BLaER1 (cell line): ENCODE data around the gene AGPAT4.
A peak's percentile ranks its signal among the peaks of the same experiment; 100 is the strongest.

ENCODE experiments used
- H3K27ac ChIP-seq: shearing (Covaris generic); formaldehyde crosslinking; 2 replicates; pipeline ENCODE4 v1.8.1; 2022
- H3K27me3 ChIP-seq: shearing (Covaris generic); formaldehyde crosslinking; 2 replicates; pipeline ENCODE4 v1.8.1; 2022
- H3K36me3 ChIP-seq: shearing (Covaris generic); formaldehyde crosslinking; 2 replicates; pipeline ENCODE4 v1.8.1; 2022
- H3K4me1 ChIP-seq: shearing (Covaris generic); formaldehyde crosslinking; 2 replicates; pipeline ENCODE4 v1.8.1; 2022
- H3K4me2 ChIP-seq: shearing (Covaris generic); formaldehyde crosslinking; 2 replicates; pipeline ENCODE4 v1.8.1; 2022
- H3K4me3 ChIP-seq: shearing (Covaris generic); formaldehyde crosslinking; 2 replicates; pipeline ENCODE4 v1.8.1; 2022
- H3K9ac ChIP-seq: shearing (Covaris generic); formaldehyde crosslinking; 2 replicates; pipeline ENCODE4 v1.8.1; 2022
- H3K9me3 ChIP-seq: shearing (Covaris generic); formaldehyde crosslinking; 2 replicates; pipeline ENCODE4 v1.8.1; 2022
- H4K20me1 ChIP-seq: shearing (Covaris generic); formaldehyde crosslinking; 2 replicates; pipeline ENCODE4 v1.8.1; 2022
- Cebpa-rat ChIP-seq: shearing (Covaris generic); IDR thresholded peaks from 2 replicates; pipeline ENCODE4 v1.8.1; 2022

The AGPAT4 gene

GRCh38 chr6:161166176-161166575, 107.7 kb downstream of the AGPAT4 start:
- Histone ChIP-seq H3K27ac (no peak overlapping the region), H3K4me3 (no peak overlapping the region), H3K4me1 (peaks cover 59% of the 10 kb centered on the region), H3K36me3 (peaks cover 41% of the 10 kb centered on the region), H4K20me1 (peaks cover 11% of the 10 kb centered on the region; the same call in 1 of the 2 replicates), H3K27me3 (no peaks in the 10 kb centered on the region), H3K9ac (no peak overlapping the region), H3K9me3 (no peaks in the 10 kb centered on the region), H3K4me2 (no peak overlapping the region)
- TF ChIP-seq Cebpa-rat, result no peak

- TF ChIP-seq Cebpa-rat, result no peak
- peaks cover 52% of the 10 kb centered on the region for H3K36me3 ChIP-seq
- no peaks in the 10 kb centered on the region for H3K27me3 ChIP-seq
- H3K4me2 ChIP-seq, result no peak overlapping the region
- H3K27ac ChIP-seq, result no peak overlapping the region
- peaks cover 52% of the 10 kb centered on the region for H3K4me1 ChIP-seq
- no peak overlapping the region for H3K9ac ChIP-seq
- no peaks in the 10 kb centered on the region for H3K9me3 ChIP-seq
- H3K4me3 ChIP-seq, result no peak overlapping the region
- H4K20me1 ChIP-seq, result no peaks in the 10 kb centered on the region
These were observed 109.7 kb downstream of the AGPAT4 start for GRCh38 chr6:161164182-161164625.

GRCh38 chr6:161163466-161164181, 110.2 kb downstream of the AGPAT4 start:
- Histone ChIP-seq H3K9ac (no peak overlapping the region), H3K4me3 (no peak overlapping the region), H3K9me3 (no peaks in the 10 kb centered on the region), H4K20me1 (no peaks in the 10 kb centered on the region), H3K27ac (peak overlapping the region; percentile 15; the same call in 1 of the 2 replicates), H3K4me1 (peaks cover 46% of the 10 kb centered on the region), H3K27me3 (no peaks in the 10 kb centered on the region), H3K4me2 (peak overlapping the region; percentile 75), H3K36me3 (peaks cover 58% of the 10 kb centered on the region)
- TF ChIP-seq Cebpa-rat, result no peak

- Histone ChIP-seq H3K4me1 (peaks cover 41% of the 10 kb centered on the region), H3K36me3 (peaks cover 67% of the 10 kb centered on the region), H3K9me3 (peaks cover 2% of the 10 kb centered on the region), H4K20me1 (no peaks in the 10 kb centered on the region), H3K27me3 (no peaks in the 10 kb centered on the region), H3K9ac (no peak overlapping the region), H3K4me2 (peak overlapping the region; percentile 75), H3K27ac (peak overlapping the region; percentile 15; the same call in 1 of the 2 replicates), H3K4me3 (no peak overlapping the region)
- TF ChIP-seq Cebpa-rat, result no peak
These were observed 111.1 kb downstream of the AGPAT4 start for GRCh38 chr6:161162722-161163121.

GRCh38 chr6:161161889-161162624, 111.8 kb downstream of the AGPAT4 start:
- Histone ChIP-seq H3K27me3 (no peaks in the 10 kb centered on the region), H3K9ac (no peak overlapping the region), H3K27ac (peak overlapping the region; percentile 15; the same call in 1 of the 2 replicates), H4K20me1 (no peaks in the 10 kb centered on the region), H3K4me1 (peaks cover 41% of the 10 kb centered on the region), H3K4me2 (peak overlapping the region; percentile 75), H3K4me3 (no peak overlapping the region), H3K36me3 (peaks cover 74% of the 10 kb centered on the region), H3K9me3 (peaks cover 8% of the 10 kb centered on the region)
- TF ChIP-seq Cebpa-rat, result no peak

- H3K27ac ChIP-seq, result no peak overlapping the region
These were observed 112.7 kb downstream of the AGPAT4 start for GRCh38 chr6:161161121-161161520.

GRCh38 chr6:161154796-161155335, 119.0 kb downstream of the AGPAT4 start:
- no peak overlapping the region for H3K9ac ChIP-seq
- H3K4me2 ChIP-seq, result no peak overlapping the region
- H4K20me1 ChIP-seq, result no peaks in the 10 kb centered on the region
- peaks cover 74% of the 10 kb centered on the region for H3K36me3 ChIP-seq
- no peak overlapping the region for H3K4me3 ChIP-seq
- no peak overlapping the region for H3K27ac ChIP-seq
- no peaks in the 10 kb centered on the region for H3K4me1 ChIP-seq
- H3K27me3 ChIP-seq, result no peaks in the 10 kb centered on the region
- TF ChIP-seq Cebpa-rat, result no peak
- H3K9me3 ChIP-seq, result peaks cover 15% of the 10 kb centered on the region

More at GRCh38 chr6:161161121-161161520, 112.7 kb downstream of the AGPAT4 start:
- Histone ChIP-seq H3K9me3 (peaks cover 15% of the 10 kb centered on the region), H4K20me1 (no peaks in the 10 kb centered on the region), H3K4me2 (no peak overlapping the region), H3K9ac (no peak overlapping the region), H3K36me3 (peaks cover 73% of the 10 kb centered on the region), H3K4me1 (peaks cover 41% of the 10 kb centered on the region), H3K4me3 (no peak overlapping the region), H3K27me3 (no peaks in the 10 kb centered on the region)
- no peak for TF ChIP-seq Cebpa-rat

- Histone ChIP-seq H3K36me3 (peaks cover 68% of the 10 kb centered on the region), H3K9me3 (peaks cover 15% of the 10 kb centered on the region), H3K4me1 (no peaks in the 10 kb centered on the region), H3K4me3 (no peak overlapping the region), H4K20me1 (no peaks in the 10 kb centered on the region), H3K4me2 (no peak overlapping the region), H3K9ac (no peak overlapping the region), H3K27ac (no peak overlapping the region), H3K27me3 (no peaks in the 10 kb centered on the region)
- TF ChIP-seq Cebpa-rat, result no peak
These were observed 120.1 kb downstream of the AGPAT4 start for GRCh38 chr6:161153725-161154124.

GRCh38 chr6:161152907-161153662, 120.8 kb downstream of the AGPAT4 start:
- TF ChIP-seq Cebpa-rat, result no peak
- peaks cover 66% of the 10 kb centered on the region for H3K36me3 ChIP-seq
- H3K9ac ChIP-seq, result no peak overlapping the region
- H3K4me1 ChIP-seq, result no peaks in the 10 kb centered on the region
- no peaks in the 10 kb centered on the region for H3K27me3 ChIP-seq
- no peak overlapping the region for H3K4me3 ChIP-seq
- peak overlapping the region; percentile 49; the same call in 1 of the 2 replicates for H3K27ac ChIP-seq
- no peak overlapping the region for H3K4me2 ChIP-seq
- no peaks in the 10 kb centered on the region for H4K20me1 ChIP-seq
- H3K9me3 ChIP-seq, result peaks cover 15% of the 10 kb centered on the region
